Measurements from ENCODE around the gene IGF1R.

Gene IGF1R

GRCh38 chr15:98900356-98900755 is 252.0 kb downstream of the IGF1R start:
- no peak for TF ChIP-seq CTCF (IDR thresholded peaks at IDR 0.05; ENCODE audit: borderline replicate concordance, extremely low read depth, low read length, poor library complexity, severe bottlenecking)
- TF ChIP-seq EZH2 (IDR thresholded peaks at IDR 0.05; ENCODE audit: borderline replicate concordance, low read depth, low read length, severe bottlenecking): no peak
- Histone ChIP-seq H4K20me1 (ENCODE audit: insufficient read depth, low read length) (no peaks in the 10 kb centered on the region), H3K4me2 (ENCODE audit: insufficient read depth, low read length) (no peak overlapping the region)

DNA sequence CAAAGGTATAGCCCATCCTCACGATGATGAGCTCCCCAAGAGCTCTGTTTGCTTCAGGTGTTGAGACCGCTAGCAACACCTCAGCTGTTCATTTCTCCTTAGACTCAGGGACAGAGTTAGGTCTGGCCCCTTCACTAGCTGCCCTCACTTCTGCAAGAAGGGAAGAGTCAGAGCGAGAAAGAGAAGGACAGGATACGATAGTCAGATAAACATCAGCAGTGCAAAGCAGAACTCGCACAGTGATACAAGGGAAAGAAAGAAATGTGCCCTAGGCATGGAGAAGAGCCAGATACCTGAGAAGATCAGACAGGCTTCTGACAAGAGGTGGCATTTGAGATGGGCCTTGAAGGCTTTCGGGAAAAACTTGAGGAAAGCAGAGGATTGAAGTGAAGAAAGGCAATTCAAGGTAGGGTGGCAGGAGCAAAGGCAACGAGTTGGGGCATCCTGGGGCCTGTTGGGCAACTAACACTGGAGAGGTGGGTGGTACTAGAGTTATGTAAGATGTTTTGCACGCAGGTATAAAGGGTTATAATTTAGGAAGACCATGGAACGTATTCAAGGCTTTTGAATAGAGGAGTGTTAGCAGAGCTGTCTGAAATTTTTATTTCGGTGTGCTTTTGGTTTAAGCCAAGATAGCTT is 253.2 kb downstream of the IGF1R start:
- Histone ChIP-seq H3K27me3 (ENCODE audit: insufficient read depth, low read length, poor library complexity) (no peaks in the 10 kb centered on the region), H3K79me2 (ENCODE audit: insufficient read depth, low read length) (no peaks in the 10 kb centered on the region), H3K27ac (ENCODE audit: low read length) (no peak overlapping the region), H3K4me3 (ENCODE audit: low read depth in 1 of 2, low read length in 2 of 2) (no peak overlapping the region), H3K36me3 (ENCODE audit: insufficient read depth, low read length) (peaks cover 39% of the 10 kb centered on the region), H3K4me1 (ENCODE audit: insufficient read depth, low read length) (peaks cover 3% of the 10 kb centered on the region; the same call in 1 of the 2 replicates), H2AFZ (ENCODE audit: low read depth, low read length) (no peak overlapping the region), H3K9ac (ENCODE audit: low read depth, low read length) (no peak overlapping the region), H3K4me2 (ENCODE audit: insufficient read depth, low read length) (no peak overlapping the region), H4K20me1 (ENCODE audit: insufficient read depth, low read length) (no peaks in the 10 kb centered on the region), H3K9me3 (ENCODE audit: insufficient read depth, low read length, severe bottlenecking) (no peaks in the 10 kb centered on the region)
- ATAC-seq (ENCODE audit: insufficient read depth, low read depth): no peak
- TF ChIP-seq CTCF (IDR thresholded peaks at IDR 0.05; ENCODE audit: borderline replicate concordance, extremely low read depth, low read length, poor library complexity, severe bottlenecking): no peak
- TF ChIP-seq EZH2 (IDR thresholded peaks at IDR 0.05; ENCODE audit: borderline replicate concordance, low read depth, low read length, severe bottlenecking): no peak
- no peak for DNase-seq

More at GRCh38 chr15:98900356-98900755, 252.0 kb downstream of the IGF1R start:
- peaks cover 46% of the 10 kb centered on the region for H3K36me3 ChIP-seq (ENCODE audit: insufficient read depth, low read length)
- no peaks in the 10 kb centered on the region for H3K79me2 ChIP-seq (ENCODE audit: insufficient read depth, low read length)
- no peak for DNase-seq
- no peak overlapping the region for H2AFZ ChIP-seq (ENCODE audit: low read depth, low read length)
- H3K27ac ChIP-seq (ENCODE audit: low read length): no peak overlapping the region
- H3K4me1 ChIP-seq (ENCODE audit: insufficient read depth, low read length): peaks cover 3% of the 10 kb centered on the region; the same call in 1 of the 2 replicates
- H3K4me3 ChIP-seq (ENCODE audit: low read depth in 1 of 2, low read length in 2 of 2): no peak overlapping the region
- no peak for ATAC-seq (ENCODE audit: insufficient read depth, low read depth)
- H3K9ac ChIP-seq (ENCODE audit: low read depth, low read length): no peak overlapping the region
- no peaks in the 10 kb centered on the region for H3K9me3 ChIP-seq (ENCODE audit: insufficient read depth, low read length, severe bottlenecking)
- no peaks in the 10 kb centered on the region for H3K27me3 ChIP-seq (ENCODE audit: insufficient read depth, low read length, poor library complexity)

DNA sequence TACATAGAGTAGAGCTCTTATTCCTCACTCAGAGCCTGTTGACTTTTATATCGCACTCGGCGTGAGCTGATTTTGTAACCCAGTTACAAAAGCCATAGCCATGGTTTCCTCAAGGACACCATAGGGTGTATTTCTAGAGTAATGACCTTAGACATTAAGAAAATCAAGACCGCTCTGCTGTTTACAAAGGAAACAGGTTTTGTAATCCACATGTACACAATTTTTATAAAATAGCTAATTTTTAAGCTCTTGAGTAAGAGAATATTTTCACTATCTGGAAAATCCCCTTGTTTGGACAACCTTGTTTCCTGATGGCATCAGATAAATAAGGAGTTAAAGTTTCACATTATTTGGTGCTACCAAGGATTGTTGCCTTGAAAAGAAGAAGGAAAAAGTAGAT is 254.6 kb downstream of the IGF1R start:
- DNase-seq (no peak), ATAC-seq (ENCODE audit: insufficient read depth, low read depth) (no peak)
- Histone ChIP-seq H3K27me3 (ENCODE audit: insufficient read depth, low read length, poor library complexity) (no peaks in the 10 kb centered on the region), H2AFZ (ENCODE audit: low read depth, low read length) (no peak overlapping the region), H3K27ac (ENCODE audit: low read length) (no peak overlapping the region), H3K4me3 (ENCODE audit: low read depth in 1 of 2, low read length in 2 of 2) (no peak overlapping the region), H3K9ac (ENCODE audit: low read depth, low read length) (no peak overlapping the region), H3K4me1 (ENCODE audit: insufficient read depth, low read length) (peaks cover 3% of the 10 kb centered on the region; the same call in 1 of the 2 replicates), H3K79me2 (ENCODE audit: insufficient read depth, low read length) (no peaks in the 10 kb centered on the region), H3K36me3 (ENCODE audit: insufficient read depth, low read length) (peaks cover 35% of the 10 kb centered on the region), H3K4me2 (ENCODE audit: insufficient read depth, low read length) (no peak overlapping the region), H4K20me1 (ENCODE audit: insufficient read depth, low read length) (no peaks in the 10 kb centered on the region; the same call in 1 of the 2 replicates), H3K9me3 (ENCODE audit: insufficient read depth, low read length, severe bottlenecking) (no peaks in the 10 kb centered on the region)
- no peak for TF ChIP-seq CTCF (IDR thresholded peaks at IDR 0.05; ENCODE audit: borderline replicate concordance, extremely low read depth, low read length, poor library complexity, severe bottlenecking)
- TF ChIP-seq EZH2 (IDR thresholded peaks at IDR 0.05; ENCODE audit: borderline replicate concordance, low read depth, low read length, severe bottlenecking): no peak

Measured in DND-41 (cell line).